NCI-H460 (cell line): ENCODE measurements around the gene FERMT2. TPM values are rescaled to one million over a fixed set of nuclear protein-coding genes. Genes with fewer than 3 reads are reported as not detected.
A peak's percentile ranks its signal among the peaks of the same experiment; 100 is the strongest.
"Not testable (repeated sequence)": the region's sequence is repeated elsewhere in the genome, so short reads cannot be mapped to it uniquely, and the experiment has no call there.

ENCODE experiments used
- DNase-seq: peaks from one replicate; pipeline ENCODE4 v3.0.0-alpha.2; 2016; ENCODE audit warnings: low read depth; ENCODE audit errors: extremely low read depth
- total RNA-seq: library from RNA; depleted of rRNA; stranded (reverse); fragments of >200 nt; shearing (Covaris generic); gene quantifications from 2 replicates; pipeline ENCODE4 v1.2.3, GENCODE V29; 2014

Gene FERMT2
- total RNA-seq, 1 experiment from 2014 or later: 62.3 TPM

DNA sequence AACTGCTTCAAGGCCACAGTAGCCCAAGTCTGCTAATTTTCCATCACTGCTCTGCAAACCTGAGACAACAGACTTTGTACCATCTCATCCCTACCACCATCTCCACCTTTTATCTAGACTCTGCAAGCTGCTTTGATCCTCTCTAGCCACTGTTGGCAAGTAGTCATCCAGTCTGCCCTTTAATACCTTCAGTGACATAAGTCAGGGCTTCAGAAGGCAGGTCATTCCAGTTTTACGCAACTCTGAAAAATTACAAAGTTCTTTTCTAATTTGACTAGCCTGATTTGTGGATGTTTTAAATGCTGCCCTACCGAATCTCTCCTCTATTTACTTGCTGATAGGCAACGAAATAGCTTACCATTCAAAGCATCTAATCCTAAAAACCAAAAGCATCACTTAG, 2.8 kb downstream of the FERMT2 start:
- DNase-seq: no peak

DNA sequence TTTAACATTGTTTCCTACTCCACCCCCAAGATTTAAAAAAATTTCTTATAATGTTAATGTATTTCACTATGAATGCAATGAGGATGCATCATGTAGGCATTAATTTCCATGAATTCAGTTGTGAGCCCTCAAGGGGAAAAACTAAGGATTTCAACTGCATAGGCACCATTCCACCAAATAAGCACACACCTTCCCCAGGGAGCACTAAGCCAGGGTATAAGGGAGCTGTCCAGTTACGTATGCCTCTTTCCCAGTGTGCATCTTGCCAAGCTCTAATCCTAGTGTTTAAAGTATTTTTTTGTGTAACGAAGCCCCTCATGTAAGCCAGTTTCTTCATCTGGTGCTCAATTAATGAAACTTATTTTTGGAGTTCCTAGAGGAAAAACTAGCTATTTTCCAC, 6.6 kb downstream of the FERMT2 start:
- DNase-seq: no peak

DNA sequence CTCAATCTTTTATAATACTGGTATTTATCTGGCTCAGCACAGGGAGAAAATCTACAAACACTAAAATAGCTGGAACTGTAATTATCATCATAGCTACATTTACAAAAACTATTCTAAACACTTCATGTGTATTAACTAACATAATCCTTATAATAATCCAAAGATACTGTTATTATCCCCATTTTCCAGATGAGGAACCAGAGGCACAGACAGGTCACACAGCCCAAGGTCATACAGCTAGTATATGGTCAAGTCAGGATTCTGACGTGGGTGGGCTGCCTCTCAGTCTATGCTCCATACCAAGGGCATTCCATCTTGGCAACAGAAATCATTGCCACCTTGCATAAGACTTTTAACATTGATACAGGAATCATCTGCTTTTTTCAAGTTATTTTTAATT, 11.4 kb downstream of the FERMT2 start:
- DNase-seq: no peak

DNA sequence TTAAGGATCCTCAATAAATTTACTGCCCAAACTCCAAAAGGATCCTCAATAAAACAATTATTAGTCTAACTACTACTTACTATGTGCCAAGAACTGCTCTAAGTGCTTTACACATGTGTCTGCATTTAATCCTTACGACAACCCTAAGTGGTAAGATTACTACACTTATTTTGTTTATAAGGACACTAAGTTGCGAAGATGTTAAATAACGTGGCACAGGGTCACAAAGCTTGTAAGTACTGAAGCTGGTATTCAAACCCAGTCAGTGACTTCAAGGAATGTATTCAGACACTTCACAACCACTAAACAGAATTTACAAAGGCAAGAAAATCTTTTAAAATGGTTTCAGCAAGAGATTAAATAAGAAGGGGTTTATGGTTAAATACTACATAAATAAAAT, 13.0 kb downstream of the FERMT2 start:
- DNase-seq: no peak

DNA sequence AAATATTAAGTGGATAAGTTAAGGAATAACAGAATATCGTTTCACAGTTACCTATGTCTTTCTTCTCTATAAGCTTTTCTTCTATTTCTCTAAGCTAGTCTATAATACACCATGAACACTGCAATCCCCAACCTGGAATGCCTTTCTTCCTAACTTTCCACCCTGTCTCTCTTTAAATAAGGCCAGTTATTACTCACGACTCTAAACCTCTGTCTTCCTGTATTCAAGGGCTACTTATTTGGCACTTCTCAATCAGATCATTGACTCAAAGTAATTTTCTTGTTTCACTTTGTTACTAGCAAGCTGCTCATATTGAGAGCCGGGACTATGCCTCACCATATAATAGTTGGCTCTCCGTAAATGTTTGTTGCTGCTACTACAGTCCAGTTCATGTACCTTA, 13.5 kb downstream of the FERMT2 start:
- DNase-seq: no peak

DNA sequence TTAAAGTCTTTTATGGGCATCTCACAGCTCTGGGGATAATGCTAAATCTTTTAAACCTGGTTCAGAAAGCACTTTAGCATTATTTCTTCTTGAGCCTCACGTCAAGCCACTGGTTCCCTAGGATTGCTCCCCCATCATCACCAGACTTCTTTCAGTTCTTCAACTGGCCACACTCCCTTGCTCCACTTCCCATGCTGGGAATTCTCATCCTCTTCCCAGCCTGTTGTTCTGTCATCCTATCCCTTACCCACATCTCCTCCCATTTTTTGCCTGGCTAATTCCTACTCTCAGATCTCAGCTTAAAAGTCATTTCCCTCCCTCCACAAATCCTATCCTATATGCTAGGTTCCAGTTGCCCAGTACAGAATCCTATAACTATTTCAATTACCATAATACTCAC, 14.4 kb downstream of the FERMT2 start:
- DNase-seq: no peak

DNA sequence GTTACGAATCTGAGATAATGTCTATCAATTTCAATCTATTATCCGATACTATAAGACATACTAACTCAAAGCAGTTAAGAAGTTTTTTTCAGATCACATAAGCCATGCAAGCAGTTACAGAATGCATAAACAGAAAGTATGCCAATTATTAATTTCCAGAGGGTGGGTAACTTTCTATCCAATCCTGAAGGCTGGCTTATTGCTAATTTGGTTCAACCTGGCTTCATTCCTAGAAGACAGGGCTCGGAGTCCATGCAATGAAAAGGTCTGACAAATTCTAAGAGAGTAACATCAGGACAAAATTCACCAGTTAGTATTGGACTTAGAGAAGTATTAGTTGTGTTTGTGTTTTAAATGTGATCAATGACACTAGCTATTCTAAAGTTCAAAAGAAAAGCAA, 15.0 kb downstream of the FERMT2 start:
- DNase-seq: no peak

DNA sequence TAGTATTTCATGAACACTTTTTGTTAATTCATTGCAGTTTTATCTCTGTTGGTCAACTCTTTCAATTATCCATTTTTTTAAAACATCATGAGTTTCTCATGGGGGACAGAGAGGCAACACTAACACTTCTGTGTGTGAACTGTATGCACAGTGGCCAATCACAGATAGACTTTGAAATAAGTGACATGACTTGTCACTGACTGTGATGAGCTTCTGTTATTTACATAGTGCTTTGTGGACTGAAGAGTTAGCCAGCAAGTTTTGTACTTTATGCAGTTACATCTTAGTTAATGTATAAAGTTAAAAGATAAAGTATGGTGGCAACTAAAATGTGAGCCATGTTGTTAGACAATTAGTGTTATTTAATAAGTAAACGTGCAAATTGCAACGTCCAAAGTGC, 16.1 kb downstream of the FERMT2 start:
- no peak for DNase-seq

DNA sequence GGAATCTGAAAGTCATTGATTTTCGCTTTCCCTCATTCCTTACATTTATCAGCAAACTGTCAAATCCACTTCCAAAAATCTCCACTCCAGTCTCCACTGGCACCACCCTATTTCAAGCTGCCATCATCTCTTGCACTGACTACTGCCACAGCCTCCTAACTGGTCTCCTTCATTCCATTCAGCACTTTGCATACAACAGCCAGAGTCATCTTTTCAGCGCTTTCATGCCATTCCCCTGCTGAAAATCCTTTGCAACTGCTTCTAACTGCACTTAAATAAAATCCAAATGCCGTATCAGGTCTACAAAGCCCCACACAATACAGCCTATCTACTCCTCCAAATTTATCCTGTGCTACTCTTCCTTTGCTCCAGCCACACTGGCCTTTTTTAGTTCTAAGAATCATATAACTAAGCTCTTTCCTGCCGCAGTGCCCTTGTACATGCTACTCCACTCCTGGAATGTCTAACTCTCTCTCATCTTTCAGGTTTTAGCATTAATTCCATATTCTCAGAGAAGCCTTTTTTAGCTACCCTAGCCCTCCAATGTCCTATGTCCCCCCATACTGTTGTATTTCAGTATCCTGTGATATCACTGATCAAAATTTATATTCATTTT, 21.6 kb downstream of the FERMT2 start:
- no peak for DNase-seq

DNA sequence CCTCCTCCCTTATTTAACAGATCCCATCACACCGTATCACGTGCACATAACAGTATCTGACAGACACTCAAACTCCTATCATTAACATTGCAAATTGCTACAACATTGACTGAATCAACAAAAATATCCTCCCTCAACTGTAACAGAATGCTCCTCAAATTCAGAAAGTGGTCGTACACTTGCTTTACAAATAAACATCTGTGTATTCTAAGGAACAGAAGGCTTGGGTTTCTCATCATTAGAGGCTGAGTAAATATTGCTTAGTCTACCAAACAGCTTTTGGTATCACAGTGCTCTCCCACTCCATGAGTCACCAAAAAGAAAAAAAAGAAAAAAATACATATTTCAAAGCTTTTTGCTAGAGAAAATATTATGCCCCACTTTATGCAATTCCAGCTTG, 23.9 kb downstream of the FERMT2 start:
- DNase-seq: no peak

DNA sequence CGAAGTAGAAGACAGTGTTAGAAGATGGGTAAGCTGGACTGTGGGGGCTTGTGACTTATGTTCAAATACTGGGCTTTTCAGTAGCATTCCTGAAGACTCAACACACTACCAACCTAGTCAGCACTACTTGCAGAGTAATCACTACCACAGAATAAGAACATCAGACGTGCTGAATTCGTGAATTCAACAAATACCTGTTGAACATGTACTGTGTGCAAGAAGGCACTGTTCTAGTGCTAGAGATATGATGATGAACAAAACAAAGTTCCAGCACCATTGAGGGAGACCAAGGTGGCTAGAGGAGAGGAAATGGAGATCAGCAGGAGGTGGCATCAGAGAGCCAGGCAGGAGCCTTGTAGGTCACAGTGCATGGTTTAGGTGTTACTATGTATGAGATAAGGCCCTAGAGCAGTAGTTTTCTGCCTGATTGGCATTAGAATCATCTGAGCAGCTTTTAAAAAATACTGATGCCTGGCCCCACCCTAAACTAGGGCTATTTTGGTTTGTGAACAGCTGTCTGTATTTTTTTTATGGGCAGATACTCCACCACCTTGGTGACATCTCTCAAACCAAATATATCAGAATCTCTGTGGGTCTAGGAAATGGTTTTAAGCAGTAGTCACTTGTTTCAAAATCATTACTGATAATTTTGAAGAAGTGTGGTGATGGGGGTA, 26.8 kb downstream of the FERMT2 start:
- peak; percentile 7 for DNase-seq

DNA sequence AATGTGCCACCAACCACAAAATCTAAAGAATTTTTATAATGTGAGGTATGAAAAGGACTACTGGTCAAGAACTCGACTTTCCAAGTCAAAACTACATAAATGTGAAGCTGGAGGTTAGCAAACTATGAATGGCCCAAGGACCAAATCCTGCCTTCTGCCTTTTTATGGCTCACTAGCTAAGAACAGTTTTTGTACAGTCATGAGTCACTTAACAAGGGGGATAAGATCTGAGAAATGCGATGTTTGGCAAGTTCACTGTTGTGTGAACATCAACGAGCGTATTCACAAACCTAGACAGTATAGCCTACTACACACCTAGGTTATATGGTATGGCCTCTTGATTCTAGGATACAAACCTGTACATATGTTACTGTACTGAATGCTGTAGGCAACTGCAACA, 28.2 kb downstream of the FERMT2 start:
- DNase-seq: no peak

DNA sequence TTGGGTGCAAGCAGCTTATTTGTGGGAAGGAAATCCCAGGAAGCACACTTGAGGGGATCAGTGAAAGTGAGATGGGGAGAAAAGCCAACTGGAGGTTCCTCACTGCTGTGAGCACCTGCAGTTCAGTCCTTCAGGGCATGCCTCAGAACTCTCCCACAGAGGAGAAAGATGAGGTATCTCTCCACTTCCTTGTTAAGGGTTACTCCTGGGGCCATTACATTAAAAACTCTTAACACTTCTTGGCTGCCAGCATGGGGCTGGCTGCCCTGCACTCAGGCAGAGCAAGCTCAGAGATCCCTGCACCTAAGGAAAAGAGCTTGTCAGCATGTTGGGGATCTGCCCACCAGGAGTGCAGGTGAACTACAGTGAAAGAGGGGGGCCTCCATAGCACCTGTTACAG, 28.8 kb downstream of the FERMT2 start:
- DNase-seq: no peak

DNA sequence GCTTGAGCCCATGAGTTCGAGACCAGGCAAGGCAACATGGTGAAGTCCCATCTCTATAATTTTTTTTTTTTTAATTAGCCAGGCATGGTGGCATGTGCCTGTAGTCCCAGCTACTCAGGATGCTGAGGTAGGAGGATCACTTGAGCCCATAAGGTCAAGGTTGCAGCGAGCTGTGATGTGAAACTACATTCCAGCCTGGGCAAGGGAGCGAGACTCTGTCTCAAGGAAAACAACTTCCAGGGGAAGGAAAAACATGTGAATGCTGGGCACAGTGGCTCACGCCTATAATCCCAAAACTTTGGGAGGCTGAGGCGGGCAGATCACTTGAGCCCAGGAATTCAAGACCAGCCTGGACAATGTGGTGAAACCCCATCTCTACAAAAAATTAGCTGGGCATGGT, 30.4 kb downstream of the FERMT2 start:
- DNase-seq: not testable (repeated sequence)

DNA sequence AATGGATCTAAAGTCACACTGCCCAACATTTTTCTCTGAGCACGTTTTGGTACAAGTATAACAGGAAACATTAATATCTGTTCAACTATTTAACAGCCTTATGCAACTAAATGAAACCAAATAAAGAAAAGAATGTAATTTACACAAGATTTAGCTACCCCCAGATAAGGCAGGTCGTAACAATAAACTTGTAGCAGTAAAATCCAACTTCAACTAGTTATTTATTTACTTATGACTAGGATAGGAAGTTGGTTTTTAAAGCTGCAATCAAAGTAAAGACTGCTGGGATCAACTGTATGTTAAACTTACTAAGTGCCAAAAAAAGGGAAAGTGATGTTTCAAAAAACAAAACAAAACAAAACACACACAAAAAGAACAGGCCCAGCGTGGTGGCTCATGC, 30.9 kb downstream of the FERMT2 start:
- peak; percentile 9 for DNase-seq

DNA sequence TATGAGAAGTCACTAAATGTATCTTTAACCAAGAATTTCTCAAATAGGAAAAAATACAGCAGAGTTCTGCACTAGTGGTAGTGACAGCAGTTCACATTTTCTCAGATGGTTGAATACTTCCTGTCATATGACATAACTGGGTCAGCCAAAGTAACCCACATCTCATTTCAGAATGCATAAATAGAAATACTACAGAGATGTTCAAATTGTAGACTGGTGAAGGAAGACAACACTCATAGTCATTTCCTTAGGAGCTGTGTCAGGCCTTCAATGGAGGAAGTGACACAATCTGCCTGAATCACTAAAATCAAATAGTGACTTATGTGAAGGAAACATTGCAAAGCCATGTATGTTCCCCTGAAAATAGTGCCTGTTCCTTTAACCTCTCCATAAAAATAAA, 32.4 kb downstream of the FERMT2 start:
- peak; percentile 48 for DNase-seq

DNA sequence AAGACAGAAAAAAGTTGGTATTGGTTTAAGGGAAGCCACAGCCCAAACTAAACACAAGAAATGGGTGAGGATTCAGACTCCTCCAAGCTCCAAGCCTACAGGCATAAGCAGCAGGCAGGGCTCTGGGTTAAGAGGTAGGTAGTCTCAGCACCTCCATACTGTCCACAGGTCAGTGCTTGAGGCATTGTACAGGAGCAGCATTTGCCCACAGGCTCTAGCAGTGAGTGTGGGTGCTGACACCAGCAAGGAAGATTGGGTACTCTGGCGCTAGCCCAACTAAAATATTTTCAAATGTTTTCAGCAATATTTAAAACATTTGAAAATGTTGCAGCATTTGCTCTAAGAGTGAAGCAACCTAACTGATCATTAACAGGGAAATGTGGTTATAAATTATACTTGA, 33.1 kb downstream of the FERMT2 start:
- no peak for DNase-seq

DNA sequence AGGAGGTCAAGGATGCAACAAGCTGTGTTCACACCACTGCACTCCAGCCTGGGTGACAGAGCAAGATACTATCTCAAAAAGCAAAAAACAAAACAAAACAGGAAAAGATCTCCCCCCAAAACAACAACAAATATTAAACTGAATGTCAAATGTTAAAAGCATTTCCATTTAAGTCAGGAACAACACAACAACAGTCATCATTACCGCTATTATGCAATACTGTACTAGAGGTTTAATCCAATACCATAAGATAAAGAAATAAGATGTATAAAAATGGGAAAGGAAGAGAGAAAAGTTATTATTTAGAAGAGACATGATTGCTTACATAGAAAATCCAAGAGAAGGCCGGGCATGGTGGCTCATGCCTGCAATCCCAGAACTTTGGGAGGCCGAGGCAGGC, 36.6 kb downstream of the FERMT2 start:
- DNase-seq: no peak

DNA sequence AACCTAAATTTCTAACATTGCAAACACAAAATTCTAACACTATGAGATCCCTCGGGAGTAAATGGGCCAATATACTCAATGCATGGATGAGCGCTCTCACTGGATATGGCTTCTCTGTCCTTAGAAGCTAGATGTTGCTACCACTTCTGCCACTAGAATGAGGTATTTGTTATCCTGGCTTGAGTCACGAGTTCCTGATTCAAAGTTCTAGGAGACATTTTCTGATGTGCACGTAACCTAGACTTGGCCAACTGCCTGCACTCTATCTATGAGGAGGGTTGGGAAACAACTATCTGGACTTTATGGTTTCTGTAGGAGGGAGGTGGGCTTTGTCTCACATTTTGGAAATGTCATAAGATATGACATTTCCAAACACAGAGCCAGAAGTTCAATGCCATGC, 37.6 kb downstream of the FERMT2 start:
- DNase-seq: no peak

DNA sequence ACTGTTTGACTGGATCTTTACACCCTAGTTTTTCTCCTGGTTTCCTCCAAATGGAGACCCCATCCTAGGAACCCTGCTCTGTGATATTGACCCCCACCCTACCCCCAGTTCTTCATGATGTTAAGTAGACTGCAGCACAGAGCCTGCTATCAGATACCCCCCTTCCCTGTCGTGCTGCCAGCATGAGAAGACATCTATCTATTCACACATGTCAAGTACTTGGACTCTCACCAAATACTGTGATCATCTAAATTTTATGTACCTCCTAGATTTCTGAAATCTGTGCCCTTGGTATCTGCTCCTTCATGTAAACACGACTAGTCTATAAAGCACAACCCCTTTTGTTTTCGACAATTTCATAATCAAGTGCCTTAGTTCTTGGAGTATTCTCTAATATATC, 38.9 kb downstream of the FERMT2 start:
- no peak for DNase-seq

DNA sequence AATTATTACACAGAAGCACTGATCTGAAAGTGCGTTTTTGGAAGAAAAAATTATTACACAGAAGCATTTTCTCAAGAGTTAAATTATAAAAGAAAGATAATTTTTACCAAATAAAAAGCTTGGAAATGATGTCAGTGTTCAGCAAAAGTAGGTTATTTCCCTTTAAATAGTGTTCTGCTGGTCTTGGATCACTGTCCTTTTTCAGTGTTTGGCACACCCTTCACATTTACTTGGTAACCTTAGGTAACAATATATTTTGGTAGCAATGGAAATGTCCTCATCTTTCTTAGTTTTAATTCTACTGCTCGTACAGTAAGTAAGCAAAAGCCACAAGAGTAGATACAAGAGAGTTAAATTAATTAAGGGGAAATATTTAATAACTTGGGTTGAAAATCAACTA, 40.3 kb downstream of the FERMT2 start:
- no peak for DNase-seq

DNA sequence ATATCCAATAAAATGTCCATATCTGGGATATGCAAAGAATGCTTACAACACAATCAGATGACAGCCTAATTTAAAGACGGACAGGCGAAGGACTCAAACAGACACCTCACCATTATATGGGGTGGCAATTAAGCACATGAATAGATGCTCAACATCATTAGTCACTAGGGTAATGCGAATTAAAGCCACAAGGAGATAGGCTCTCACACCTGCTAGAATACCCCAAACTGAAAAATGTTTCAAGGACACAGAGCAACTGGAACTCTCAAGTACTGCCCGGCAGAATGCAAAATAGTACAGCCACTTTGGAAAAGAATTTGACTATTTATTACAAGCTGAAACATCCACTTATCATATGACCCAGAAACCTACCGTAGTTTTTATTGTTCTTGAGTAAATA, 42.9 kb downstream of the FERMT2 start:
- no peak for DNase-seq

DNA sequence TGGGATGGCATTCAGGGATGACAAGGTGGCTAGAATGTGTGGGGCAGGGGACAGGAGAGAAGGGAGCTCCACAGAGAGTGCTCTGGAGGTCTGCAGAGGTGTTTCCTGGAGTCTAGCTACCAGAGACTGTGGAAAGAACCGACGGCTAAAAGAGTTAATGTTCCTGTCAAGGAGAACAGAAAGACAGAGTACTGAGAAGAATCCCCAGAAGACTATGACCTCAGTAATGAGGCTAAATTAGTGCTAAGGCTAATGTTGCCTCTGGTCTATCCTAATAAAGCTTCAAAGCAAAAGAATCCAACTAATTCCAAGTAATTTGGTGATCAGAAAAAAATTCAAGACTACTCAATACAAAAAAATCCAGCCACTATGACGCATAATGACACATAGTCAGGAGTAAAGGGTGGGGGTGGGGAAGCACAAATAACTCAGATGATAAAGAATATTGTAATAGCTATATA, 44.7 kb downstream of the FERMT2 start:
- peak; percentile 27 for DNase-seq
